H1 (cell line): Measurements from ENCODE around the gene CSRNP3. TPM values are rescaled to one million over a fixed set of nuclear protein-coding genes. Genes with fewer than 3 reads are reported as not detected.

Experiments used
- CHD2 ChIP-seq: IDR thresholded peaks from 2 replicates; pipeline ENCODE4 v1.6.1; 2012; ENCODE audit warnings: low read length, improper control_type of control experiment
- CTBP2 ChIP-seq: IDR thresholded peaks from 2 replicates; pipeline ENCODE4 v1.7.0; 2011; ENCODE audit warnings: borderline replicate concordance, mild to moderate bottlenecking, moderate library complexity, mixed read lengths, low read length; ENCODE audit not compliant: insufficient read depth, insufficient read length
- HDAC6 ChIP-seq: IDR thresholded peaks from one replicate; pipeline ENCODE4 v1.7.1; 2012; ENCODE audit warnings: low read depth, mild to moderate bottlenecking, inconsistent platforms, low read length, moderate library complexity
- KDM1A ChIP-seq: fragments of 200-600, 300-600 bp; sonication (generic); IDR thresholded peaks from 2 replicates; pipeline ENCODE4 v1.7.1; 2016; ENCODE audit warnings: mild to moderate bottlenecking, low read length, borderline replicate concordance
- SIX5 ChIP-seq: IDR thresholded peaks from 2 replicates; pipeline ENCODE4 v1.6.1; 2011; ENCODE audit warnings: mild to moderate bottlenecking, low read depth, low read length
- TBP ChIP-seq: IDR thresholded peaks from 2 replicates; pipeline ENCODE4 v1.6.1; 2011; ENCODE audit warnings: low read depth, low read length, improper control_type of control experiment
- TCF12 ChIP-seq: IDR thresholded peaks from 2 replicates; pipeline ENCODE4 v1.6.1; 2011; ENCODE audit warnings: low read depth, mild to moderate bottlenecking, low read length
- ZNF274 ChIP-seq: IDR thresholded peaks from 2 replicates; pipeline ENCODE4 v1.7.0; 2012; ENCODE audit warnings: low read length, borderline replicate concordance; ENCODE audit errors: extremely low read depth
- polyA plus RNA-seq, 7 experiments: library from polyadenylated mRNA; depleted of rRNA in 3 of 7; stranded (reverse) in 5 of 7; unstranded in 2 of 7; fragments of >200 nt in 5 of 7; fragments of 200-250 nt in 2 of 7; gene quantifications; 1 replicate in 5 of 7; 2 replicates in 1 of 7; 4 replicates in 1 of 7; pipeline versions ENCODE4 v1.2.1 to v1.2.3, GENCODE V29; 2011 to 2013; ENCODE audit warnings: missing spikeins in 2 of 7, mixed read lengths in 2 of 7
- total RNA-seq: library from RNA; stranded (reverse); fragmentation: NEBNext Ultra II Directional; extraction: Animal tissue kit (Norgen Biotek cat#: 25700); gene quantifications from 2 replicates; pipeline ENCODE4 v1.2.1, GENCODE V29; 2021

The CSRNP3 gene
- total and polyA plus RNA-seq, 2 of the 8 experiments (the other 6 are each of a cell fraction or from before 2014, with no cell fraction given): 1.3 to 6.5 TPM

DNA sequence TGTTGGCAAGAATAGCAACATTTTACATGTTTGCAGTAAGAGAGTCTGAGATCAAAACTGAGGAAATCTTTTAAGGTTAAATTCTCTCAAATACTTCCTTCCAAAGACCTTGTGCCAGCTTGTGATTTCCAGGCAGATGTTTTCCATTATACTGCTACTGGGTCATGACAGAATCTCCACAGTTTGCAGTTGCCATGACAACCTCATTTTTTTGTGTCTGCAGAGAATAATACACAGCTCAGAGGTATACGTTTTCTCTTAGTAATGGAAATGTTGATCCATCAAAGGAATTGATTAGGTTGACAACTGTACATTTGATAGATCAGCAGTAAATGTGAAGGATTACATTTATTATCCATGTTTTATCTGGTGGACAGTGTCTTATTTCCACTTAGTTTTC lies 29.1 kb upstream of the CSRNP3 start (continued):
- TF ChIP-seq SIX5 (no peak), ZNF274 (no peak), TBP (no peak), TCF12 (no peak), CHD2 (no peak), KDM1A (no peak), HDAC6 (no peak), CTBP2 (no peak)
